Body of pancreas (tissue), 4 donors: ENCODE data around the gene STRIP2. TPM values are rescaled to one million over a fixed set of nuclear protein-coding genes. Genes with fewer than 3 reads are reported as not detected.

ENCODE experiments used
- ATAC-seq: fragments of 150-250 bp; one replicate; pipeline ENCODE4 v1.9.1; 2016
- DNase-seq, 4 donors: peaks; one replicate each; pipeline ENCODE4 v3.0.0-alpha.2; 2019
- H3K27ac ChIP-seq, 4 donors: fragments of 200-600 bp; sonication (generic); 1 replicate in 3 of 4; 2 replicates in 1 of 4; pipeline versions ENCODE4 v1.5.1 to v1.6.1; 2016 to 2019; ENCODE audit warnings: mild to moderate bottlenecking in 1 of 4, mixed read lengths in 1 of 4, moderate library complexity in 1 of 4
- H3K27me3 ChIP-seq, 2 donors: fragments of 200-600 bp; sonication (generic); one replicate each; pipeline ENCODE4 v1.6.0; 2016; ENCODE audit warnings: mild to moderate bottlenecking in 1 of 2
- H3K36me3 ChIP-seq, 2 donors: fragments of 200-600 bp; sonication (generic); replicated peaks in 1 of 2; 2 replicates each; pipeline ENCODE4 v1.5.1; 2016; ENCODE audit warnings: low read depth in 2 of 2; ENCODE audit not compliant: insufficient read depth in 1 of 2
- H3K4me1 ChIP-seq: fragments of 200-600 bp; sonication (generic); one replicate; pipeline ENCODE4 v1.6.0; 2016
- H3K4me3 ChIP-seq, 2 donors: fragments of 200-600 bp; sonication (generic); 1 replicate in 1 of 2; 2 replicates in 1 of 2; pipeline ENCODE4 v1.5.1; 2016 to 2019
- H3K9me3 ChIP-seq, 3 donors: fragments of 200-600 bp; sonication (generic); 1 replicate in 2 of 3; 2 replicates in 1 of 3; pipeline ENCODE4 v1.5.1; 2016
- POLR2A ChIP-seq, 3 donors: fragments of 450-650 bp; IDR thresholded peaks; one replicate each; pipeline ENCODE4 v1.6.1; 2016; ENCODE audit warnings: antibody characterized with exemption in 3 of 3, mild to moderate bottlenecking in 2 of 3
- WGBS, 2 donors: methylation state at CpG; one replicate each; pipeline ENCODE4 v1.1.5; 2017; 5-methylcytosine and 5-hydroxymethylcytosine counted together
- intact Hi-C: fragments of 100-400 bp; cut with DNase I; formaldehyde crosslinking; loops from one replicate; pipeline ENCODE4 v1.15.1; 2023
- total RNA-seq, 2 donors: library from RNA; depleted of rRNA; stranded (reverse); fragments of >200 nt; gene quantifications; one replicate each; pipeline ENCODE4 v1.1.0, GENCODE V29; 2016
- TF ChIP-seq, protein P1 (sequence below), 7 experiments: fragments of 450-650 bp in 4 of 7; fragments of 200-600 bp in 3 of 7; sonication (generic) in 3 of 7; IDR thresholded peaks; one replicate each; pipeline ENCODE4 v1.5.1; 2016 to 2019; ENCODE audit warnings: antibody characterized with exemption in 7 of 7

The STRIP2 gene
- total RNA-seq, 2 donors from 2014 or later, result 0.26 TPM; not detected in 1

DNA sequence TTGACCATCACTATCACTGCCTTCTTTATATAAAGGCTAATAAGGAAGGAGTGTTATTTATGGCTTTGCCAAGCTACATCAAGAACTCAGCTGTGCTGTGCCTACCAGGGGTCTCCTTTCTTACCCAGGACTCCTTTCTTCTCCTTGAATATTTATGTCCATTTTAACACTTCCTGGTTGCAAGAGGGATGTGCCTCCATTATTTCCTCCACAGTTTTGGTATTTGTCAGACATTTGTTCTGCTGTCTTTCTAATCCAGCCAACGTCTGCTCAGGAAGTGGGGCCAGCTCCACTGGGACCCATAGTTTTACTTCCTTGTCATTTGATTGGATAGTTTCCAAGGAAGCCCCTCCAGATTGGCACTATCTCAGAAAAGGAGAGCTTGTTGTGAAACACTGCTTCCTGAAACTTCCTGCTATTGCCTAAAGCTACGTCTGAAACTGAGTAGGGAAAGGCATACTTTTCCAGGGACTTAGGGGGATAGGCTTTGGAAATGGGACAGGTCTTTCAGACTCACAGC, 6.6 kb upstream of the STRIP2 start:
- no peaks in the 10 kb centered on the region for H3K4me1 ChIP-seq
- no peak for TF ChIP-seq POLR2A (IDR thresholded peaks at IDR 0.05)
- TF ChIP-seq, protein P1, sequence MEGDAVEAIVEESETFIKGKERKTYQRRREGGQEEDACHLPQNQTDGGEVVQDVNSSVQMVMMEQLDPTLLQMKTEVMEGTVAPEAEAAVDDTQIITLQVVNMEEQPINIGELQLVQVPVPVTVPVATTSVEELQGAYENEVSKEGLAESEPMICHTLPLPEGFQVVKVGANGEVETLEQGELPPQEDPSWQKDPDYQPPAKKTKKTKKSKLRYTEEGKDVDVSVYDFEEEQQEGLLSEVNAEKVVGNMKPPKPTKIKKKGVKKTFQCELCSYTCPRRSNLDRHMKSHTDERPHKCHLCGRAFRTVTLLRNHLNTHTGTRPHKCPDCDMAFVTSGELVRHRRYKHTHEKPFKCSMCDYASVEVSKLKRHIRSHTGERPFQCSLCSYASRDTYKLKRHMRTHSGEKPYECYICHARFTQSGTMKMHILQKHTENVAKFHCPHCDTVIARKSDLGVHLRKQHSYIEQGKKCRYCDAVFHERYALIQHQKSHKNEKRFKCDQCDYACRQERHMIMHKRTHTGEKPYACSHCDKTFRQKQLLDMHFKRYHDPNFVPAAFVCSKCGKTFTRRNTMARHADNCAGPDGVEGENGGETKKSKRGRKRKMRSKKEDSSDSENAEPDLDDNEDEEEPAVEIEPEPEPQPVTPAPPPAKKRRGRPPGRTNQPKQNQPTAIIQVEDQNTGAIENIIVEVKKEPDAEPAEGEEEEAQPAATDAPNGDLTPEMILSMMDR (IDR thresholded peaks at IDR 0.05), result no peak
- intact Hi-C loops, result no loop called here
- H3K4me3 ChIP-seq, result no peak overlapping the region
- H3K27me3 ChIP-seq, result no peaks in the 10 kb centered on the region
- no peak overlapping the region for H3K27ac ChIP-seq
- DNase-seq (no peak), ATAC-seq (no peak)
- H3K9me3 ChIP-seq, result no peaks in the 10 kb centered on the region
- peaks cover 0 to 6% of the 10 kb centered on the region in 2 donors for H3K36me3 ChIP-seq
- WGBS, 2 donors, result 65 to 79% methylated on average over 2 of the region's 2 CpGs

DNA sequence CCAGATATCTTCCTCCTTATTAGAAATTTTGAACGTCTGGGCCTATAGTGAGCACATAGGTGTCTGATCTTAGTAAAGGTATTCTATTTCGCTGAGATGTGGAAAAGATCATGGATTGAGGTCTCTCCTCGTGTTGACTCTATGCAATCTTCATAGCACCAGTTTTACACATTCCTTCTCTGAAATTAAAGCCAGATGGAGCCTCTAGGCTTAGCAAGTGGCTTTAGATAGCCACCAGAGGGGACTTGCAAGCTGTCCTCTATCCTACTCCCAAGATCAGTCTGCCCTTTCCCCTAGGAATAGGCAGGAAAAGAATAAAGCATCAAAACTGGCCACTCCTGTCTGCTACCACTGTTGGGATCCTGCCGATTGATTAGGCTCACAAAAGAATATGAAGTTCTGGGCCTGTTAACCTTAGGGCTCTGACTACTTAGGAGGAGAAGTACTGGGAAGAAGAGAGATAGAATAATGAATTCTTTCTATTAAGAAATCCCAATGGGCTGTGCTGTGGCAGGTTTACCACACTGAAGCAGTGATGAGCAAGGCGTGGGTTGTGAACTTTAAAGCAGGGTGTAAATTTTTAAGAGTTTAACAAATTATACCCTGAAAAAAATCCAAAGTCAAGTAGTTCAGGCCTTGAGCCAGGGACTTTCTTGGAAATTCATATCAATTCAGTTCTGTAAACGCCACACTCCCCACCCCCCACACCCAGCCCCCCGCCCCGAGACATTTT, 2.2 kb upstream of the STRIP2 start:
- peaks cover 17% of the 10 kb centered on the region for H3K4me1 ChIP-seq
- TF ChIP-seq, protein P1 (IDR thresholded peaks at IDR 0.05), result no peak
- TF ChIP-seq POLR2A (IDR thresholded peaks at IDR 0.05), result no peak
- H3K4me3 ChIP-seq, result no peak overlapping the region
- DNase-seq (no peak), ATAC-seq (no peak)
- no peak overlapping the region for H3K27ac ChIP-seq
- H3K9me3 ChIP-seq, result no peaks in the 10 kb centered on the region
- WGBS, 2 donors, result 73 to 74% methylated on average over 8 of the region's 8 CpGs
- intact Hi-C loops, result no loop called here
- no peaks in the 10 kb centered on the region for H3K36me3 ChIP-seq
- no peaks in the 10 kb centered on the region for H3K27me3 ChIP-seq

DNA sequence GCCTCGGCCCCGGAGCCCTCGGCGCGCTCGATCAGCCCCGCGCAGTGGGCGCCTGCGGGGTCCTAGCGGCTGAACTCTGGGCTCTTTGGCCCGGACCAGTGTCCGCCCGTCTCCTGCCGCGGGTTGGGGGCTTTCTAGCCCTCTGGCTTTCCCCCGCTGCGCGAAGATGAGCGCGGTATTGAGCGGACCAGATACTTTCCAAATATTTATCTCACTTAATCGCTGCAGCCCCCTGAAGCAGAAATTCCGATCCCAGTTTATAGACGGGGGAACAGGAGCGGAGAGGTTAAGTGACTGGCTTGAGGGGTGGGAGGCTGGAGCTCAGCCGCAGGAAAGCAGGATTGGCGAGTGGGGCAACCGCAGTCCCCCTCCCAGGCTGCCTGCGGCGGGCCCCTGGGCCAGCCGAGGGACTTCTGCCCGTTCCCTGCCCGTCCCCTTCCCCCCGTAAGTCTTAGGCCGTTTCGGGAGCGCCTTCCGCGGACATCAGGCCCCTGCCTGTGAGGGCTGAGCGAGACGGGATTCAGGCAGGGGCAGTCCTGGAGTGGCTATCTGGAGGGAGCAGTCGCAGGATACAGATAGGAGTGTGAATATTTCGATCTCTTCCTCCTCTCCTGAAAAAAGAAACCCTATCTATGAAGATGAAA, 565 bp downstream of the STRIP2 start:
- ATAC-seq, result peak; percentile 12
- DNase-seq, result peak in 3 of 4 donors; percentile 12 to 16 (median 15)
- Histone ChIP-seq H3K4me1 (peaks cover 17% of the 10 kb centered on the region), H3K27me3 (no peaks in the 10 kb centered on the region), H3K27ac (peak overlapping the region in 3 of 4 donors; percentile 24 to 43 (median 27)), H3K36me3 (no peaks in the 10 kb centered on the region), H3K9me3 (no peaks in the 10 kb centered on the region), H3K4me3 (peak overlapping the region; percentile 58 to 66)
- TF ChIP-seq POLR2A (IDR thresholded peaks at IDR 0.05), result peak in 1 of 3 donors; percentile 5
- TF ChIP-seq, protein P1 (IDR thresholded peaks at IDR 0.05), result no peak
- intact Hi-C loops, result no loop called here
- 3 to 5% methylated on average over 37 to 43 of the region's 44 CpGs for WGBS, 2 donors

DNA sequence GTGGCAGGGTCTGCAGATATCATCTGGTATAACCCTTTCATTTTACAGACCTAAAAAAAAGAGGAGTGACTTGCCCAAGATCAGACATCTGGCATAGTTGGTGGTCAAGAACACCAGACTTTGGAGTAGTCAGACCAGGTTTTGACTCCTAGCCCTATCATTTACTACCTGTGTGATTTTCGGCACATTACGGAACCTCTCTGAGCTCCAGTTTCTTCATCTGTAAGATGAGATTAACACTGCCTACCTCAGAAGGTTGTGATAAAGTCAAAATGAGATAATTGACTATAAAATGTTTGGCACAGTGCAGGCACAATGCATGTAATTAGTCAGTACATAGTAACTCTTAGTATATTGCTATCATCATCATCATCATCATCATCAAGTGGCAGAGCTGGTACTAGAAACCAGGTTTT, 1.2 kb downstream of the STRIP2 start:
- no peaks in the 10 kb centered on the region for H3K27me3 ChIP-seq
- TF ChIP-seq, protein P1 (IDR thresholded peaks at IDR 0.05), result no peak
- no peak for TF ChIP-seq POLR2A (IDR thresholded peaks at IDR 0.05)
- peaks cover 17% of the 10 kb centered on the region for H3K4me1 ChIP-seq
- no peaks in the 10 kb centered on the region for H3K36me3 ChIP-seq
- DNase-seq (no peak), ATAC-seq (no peak)
- H3K9me3 ChIP-seq, result no peaks in the 10 kb centered on the region
- H3K27ac ChIP-seq, result no peak overlapping the region
- WGBS, 2 donors, result 78 to 96% methylated on average over 2 of the region's 2 CpGs
- intact Hi-C loops, result no loop called here
- H3K4me3 ChIP-seq, result no peak overlapping the region
